Fibroblast of skin of scalp (primary cell): ENCODE measurements around the gene PLIN1.

ENCODE experiments used
- DNase-seq: peaks from one replicate; pipeline ENCODE4 v3.0.0-alpha.2; 2013

Gene PLIN1

GRCh38 chr15:89652131-89652530 lies 27.0 kb downstream of the PLIN1 start:
- no peak for DNase-seq

- no peak for DNase-seq
Observed at GRCh38 chr15:89649716-89650115, 29.5 kb downstream of the PLIN1 start.

GRCh38 chr15:89649013-89649625 lies 30.0 kb downstream of the PLIN1 start:
- no peak for DNase-seq

GRCh38 chr15:89648106-89649012 lies 30.8 kb downstream of the PLIN1 start:
- no peak for DNase-seq

GRCh38 chr15:89647191-89647851 lies 31.8 kb downstream of the PLIN1 start:
- peak; percentile 58 for DNase-seq

GRCh38 chr15:89646416-89647141 lies 32.6 kb downstream of the PLIN1 start:
- DNase-seq: no peak

- no peak for DNase-seq
Observed at GRCh38 chr15:89645680-89646079, 33.5 kb downstream of the PLIN1 start.

- DNase-seq: no peak
Observed at GRCh38 chr15:89642106-89642505, 37.1 kb downstream of the PLIN1 start.

GRCh38 chr15:89641053-89641452 lies 38.1 kb downstream of the PLIN1 start:
- DNase-seq: no peak

GRCh38 chr15:89640245-89640644 lies 38.9 kb downstream of the PLIN1 start:
- no peak for DNase-seq

- DNase-seq: no peak
Observed at GRCh38 chr15:89633585-89633984, 45.6 kb downstream of the PLIN1 start.

GRCh38 chr15:89632563-89633430 lies 46.4 kb downstream of the PLIN1 start:
- no peak for DNase-seq

- no peak for DNase-seq
Observed at GRCh38 chr15:89631902-89632264, 47.3 kb downstream of the PLIN1 start.

- DNase-seq: no peak
Observed at GRCh38 chr15:89630974-89631901, 47.9 kb downstream of the PLIN1 start.

GRCh38 chr15:89630260-89630659 lies 48.9 kb downstream of the PLIN1 start:
- no peak for DNase-seq

GRCh38 chr15:89629829-89630228 lies 49.3 kb downstream of the PLIN1 start:
- no peak for DNase-seq

- DNase-seq: no peak
Observed at GRCh38 chr15:89628806-89629715, 50.1 kb downstream of the PLIN1 start.

- DNase-seq: no peak
Observed at GRCh38 chr15:89628301-89628700, 50.9 kb downstream of the PLIN1 start.

GRCh38 chr15:89627256-89627970 lies 51.8 kb downstream of the PLIN1 start:
- no peak for DNase-seq
